Tibial nerve (tissue), 4 donors: ENCODE measurements around the gene KAT6B. TPM values are rescaled to one million over a fixed set of nuclear protein-coding genes. Genes with fewer than 3 reads are reported as not detected.

Source experiments
- DNase-seq, 2 donors: peaks; one replicate each; pipeline ENCODE4 v3.0.0-alpha.2; 2019; ENCODE audit warnings: low spot score in 2 of 2
- H3K27ac ChIP-seq, 4 donors: fragments of 200-600 bp; sonication (generic) in 3 of 4; one replicate each; pipeline ENCODE4 v1.5.1; 2017 to 2019; ENCODE audit warnings: mild to moderate bottlenecking in 1 of 4
- H3K27me3 ChIP-seq, 2 donors: fragments of 200-600 bp; sonication (generic) in 1 of 2; one replicate each; pipeline versions ENCODE4 v1.5.1 to v1.6.0; 2017 to 2019
- H3K36me3 ChIP-seq, 3 donors: fragments of 200-600 bp; sonication (generic); one replicate each; pipeline ENCODE4 v1.5.1; 2018 to 2019
- H3K4me1 ChIP-seq, 4 donors: fragments of 200-600 bp; sonication (generic) in 3 of 4; one replicate each; pipeline ENCODE4 v1.5.1; 2017 to 2019
- H3K4me3 ChIP-seq, 4 donors: fragments of 200-600 bp; sonication (generic) in 3 of 4; one replicate each; pipeline ENCODE4 v1.5.1; 2017 to 2019; ENCODE audit warnings: mild to moderate bottlenecking in 1 of 4, moderate library complexity in 1 of 4
- H3K9me3 ChIP-seq, 4 donors: fragments of 200-600 bp; sonication (generic) in 3 of 4; one replicate each; pipeline ENCODE4 v1.5.1; 2017 to 2019
- CTCF ChIP-seq, 5 experiments: fragments of 200-600 bp in 3 of 5; fragments of 450-650 bp in 2 of 5; sonication (generic) in 3 of 5; IDR thresholded peaks; one replicate each; pipeline ENCODE4 v1.5.1; 2016 to 2019; ENCODE audit warnings: antibody characterized with exemption in 5 of 5, mild to moderate bottlenecking in 3 of 5, moderate library complexity in 2 of 5
- EP300 ChIP-seq, 2 donors: sonication (generic); formaldehyde crosslinking; IDR thresholded peaks; one replicate each; pipeline ENCODE4 v1.6.1; 2017; ENCODE audit warnings: antibody characterized with exemption in 2 of 2, mild to moderate bottlenecking in 1 of 2
- POLR2A ChIP-seq, 2 donors: fragments of 450-650 bp; IDR thresholded peaks; one replicate each; pipeline ENCODE4 v1.6.1; 2017; ENCODE audit warnings: antibody characterized with exemption in 2 of 2, mild to moderate bottlenecking in 2 of 2, moderate library complexity in 2 of 2
- WGBS, 2 donors: methylation state at CpG; one replicate each; pipeline ENCODE4 v1.1.5; 2018; 5-methylcytosine and 5-hydroxymethylcytosine counted together
- total RNA-seq, 4 donors: library from RNA; depleted of rRNA; stranded (reverse); fragments of >200 nt; gene quantifications; one replicate each; pipeline ENCODE4 v1.1.0, GENCODE V29; 2016

The KAT6B gene
- total RNA-seq, 4 donors from 2014 or later = 42.3 to 59.7 (median 45.6) TPM

GRCh38 chr10:75007646-75008045 is 181.2 kb downstream of the KAT6B start:
- H3K4me1 ChIP-seq = peaks cover 0 to 8% (median 0%) of the 10 kb centered on the region in 4 donors

GRCh38 chr10:75008952-75009351 is 182.6 kb downstream of the KAT6B start:
- no peak overlapping the region for H3K27ac ChIP-seq
- DNase-seq = no peak
- WGBS, 2 donors = 72 to 84% methylated on average over 1 of the region's 1 CpG
- H3K4me3 ChIP-seq = no peak overlapping the region
- H3K36me3 ChIP-seq = peaks cover 0 to 23% (median 0%) of the 10 kb centered on the region in 3 donors
- TF ChIP-seq EP300 (IDR thresholded peaks at IDR 0.05) (no peak), POLR2A (IDR thresholded peaks at IDR 0.05) (no peak), CTCF (IDR thresholded peaks at IDR 0.05) (no peak)
- no peaks in the 10 kb centered on the region for H3K9me3 ChIP-seq
- H3K27me3 ChIP-seq = no peaks in the 10 kb centered on the region
- peaks cover 0 to 20% (median 2%) of the 10 kb centered on the region in 4 donors for H3K4me1 ChIP-seq

More at GRCh38 chr10:75007646-75008045, 181.2 kb downstream of the KAT6B start:
- DNase-seq = no peak
- WGBS, 2 donors = 83 to 85% methylated on average over 2 of the region's 2 CpGs
- TF ChIP-seq CTCF (IDR thresholded peaks at IDR 0.05) (no peak), EP300 (IDR thresholded peaks at IDR 0.05) (no peak), POLR2A (IDR thresholded peaks at IDR 0.05) (no peak)
- H3K36me3 ChIP-seq = peaks cover 0 to 19% (median 0%) of the 10 kb centered on the region in 3 donors
- no peaks in the 10 kb centered on the region for H3K9me3 ChIP-seq
- no peak overlapping the region for H3K27ac ChIP-seq
- H3K27me3 ChIP-seq = no peaks in the 10 kb centered on the region
- H3K4me3 ChIP-seq = no peak overlapping the region

GRCh38 chr10:75009426-75009825 is 183.0 kb downstream of the KAT6B start:
- no peaks in the 10 kb centered on the region for H3K27me3 ChIP-seq
- H3K9me3 ChIP-seq = no peaks in the 10 kb centered on the region
- TF ChIP-seq POLR2A (IDR thresholded peaks at IDR 0.05) (no peak), CTCF (IDR thresholded peaks at IDR 0.05) (no peak), EP300 (IDR thresholded peaks at IDR 0.05) (no peak)
- DNase-seq = no peak
- no peak overlapping the region for H3K4me3 ChIP-seq
- no peak overlapping the region for H3K27ac ChIP-seq
- peaks cover 0 to 23% (median 0%) of the 10 kb centered on the region in 3 donors for H3K36me3 ChIP-seq
- 95 to 98% methylated on average over 5 of the region's 5 CpGs for WGBS, 2 donors
- H3K4me1 ChIP-seq = peaks cover 0 to 24% (median 3%) of the 10 kb centered on the region in 4 donors

GRCh38 chr10:75010373-75010772 is 184.0 kb downstream of the KAT6B start:
- WGBS, 2 donors = 95 to 100% methylated on average over 1 of the region's 1 CpG
- Histone ChIP-seq H3K4me3 (no peak overlapping the region), H3K9me3 (no peaks in the 10 kb centered on the region), H3K27ac (no peak overlapping the region), H3K27me3 (no peaks in the 10 kb centered on the region), H3K4me1 (peaks cover 0 to 31% (median 3%) of the 10 kb centered on the region in 4 donors), H3K36me3 (peaks cover 0 to 19% (median 0%) of the 10 kb centered on the region in 3 donors)
- DNase-seq = no peak
- TF ChIP-seq EP300 (IDR thresholded peaks at IDR 0.05) (no peak), POLR2A (IDR thresholded peaks at IDR 0.05) (no peak), CTCF (IDR thresholded peaks at IDR 0.05) (no peak)

GRCh38 chr10:75011221-75011620 is 184.8 kb downstream of the KAT6B start:
- WGBS, 2 donors = 41 to 63% methylated on average over 1 of the region's 1 CpG
- no peak for DNase-seq
- TF ChIP-seq EP300 (IDR thresholded peaks at IDR 0.05) (no peak), CTCF (IDR thresholded peaks at IDR 0.05) (no peak), POLR2A (IDR thresholded peaks at IDR 0.05) (no peak)
- Histone ChIP-seq H3K27me3 (no peaks in the 10 kb centered on the region), H3K4me3 (no peak overlapping the region), H3K9me3 (no peaks in the 10 kb centered on the region), H3K27ac (no peak overlapping the region), H3K36me3 (peaks cover 0 to 19% (median 0%) of the 10 kb centered on the region in 3 donors), H3K4me1 (peaks cover 0 to 37% (median 4%) of the 10 kb centered on the region in 4 donors)
